ENCODE results near the gene CD24. TPM values are rescaled to one million over a fixed set of nuclear protein-coding genes. Genes with fewer than 3 reads are reported as not detected.
A peak's percentile ranks its signal among the peaks of the same experiment; 100 is the strongest.

The CD24 gene
- total RNA-seq (113 and 115 TPM in 2 replicates), polyA plus RNA-seq (69.9 and 118 TPM in 2 replicates), polyA minus RNA-seq (142 and 148 TPM in 2 replicates)
- total RNA-seq (2013) = 291 TPM

- WGBS (ENCODE audit: insufficient coverage) = under 1% methylated on average over 73 of the region's 73 CpGs
- Histone ChIP-seq H3K4me1 (ENCODE audit: control insufficient read depth in 2 of 2, insufficient read depth in 2 of 2, low read length in 2 of 2) (peaks cover 22 to 23% of the 10 kb centered on the region in 2 donors), H2AFZ (ENCODE audit: insufficient read depth, low read depth, low read length, poor library complexity, severe bottlenecking) (peak within 1 kb of the TSS; percentile 93), H3K36me3 (replicated peaks in 1 of 2; ENCODE audit: control extremely low read depth in 1 of 2, control insufficient read depth in 1 of 2, extremely low read depth in 1 of 2, insufficient read depth in 2 of 2, low read length in 1 of 2) (peaks cover 0 to under 1% of the 10 kb centered on the region in 2 experiments), H3K79me2 (ENCODE audit: control insufficient read depth, insufficient read depth, low read length) (peaks cover 30% of the 10 kb centered on the region), H3K27ac (ENCODE audit: low read length in 2 of 2) (peak within 1 kb of the TSS; percentile 71 to 81), H3K4me2 (replicated peaks; ENCODE audit: low read depth, low read length, poor library complexity, severe bottlenecking) (peak within 1 kb of the TSS; percentile 93), H4K20me1 (ENCODE audit: control insufficient read depth, insufficient read depth, low read length, poor library complexity, severe bottlenecking) (peaks cover 19% of the 10 kb centered on the region), H3K9ac (ENCODE audit: low read length) (peak within 1 kb of the TSS; percentile 92), H3K4me3 (ENCODE audit: control extremely low read depth in 1 of 5, extremely low read depth in 1 of 5, insufficient read depth in 1 of 5, low read depth in 2 of 5, low read length in 4 of 5) (peak within 1 kb of the TSS; percentile 83 to 98 (median 93)), H3K27me3 (replicated peaks in 1 of 4; ENCODE audit: control extremely low read depth in 1 of 4, control insufficient read depth in 3 of 4, insufficient read depth in 4 of 4, low read length in 3 of 4) (no peaks in the 10 kb centered on the region), H3K9me3 (ENCODE audit: control extremely low read depth in 1 of 3, control insufficient read depth in 2 of 3, insufficient read depth in 1 of 3, low read length in 2 of 3) (no peaks in the 10 kb centered on the region)
- ATAC-seq (ENCODE audit: low read depth) = peak; percentile 58
- Mint-ChIP-seq H3K27ac (peak within 1 kb of the TSS; percentile 96), H3K27me3 (no peaks in the 10 kb centered on the region), H3K4me3 (peak within 1 kb of the TSS; percentile 94), H3K9me3 (ENCODE audit: insufficient read depth) (no peaks in the 10 kb centered on the region), H3K4me1 (peaks cover 45% of the 10 kb centered on the region)
- intact Hi-C loops (cut with micrococcal nuclease) = loop anchor here (2.0 kb wide), 1 partner anchor 272 kb away; no protein-coding TSS in a partner anchor
- peak; percentile 88 for DNase-seq
- TF ChIP-seq CTCF (IDR thresholded peaks at IDR 0.05) (no peak), EZH2 (IDR thresholded peaks at IDR 0.05; ENCODE audit: borderline replicate concordance, insufficient read depth, low read depth, low read length, poor library complexity, severe bottlenecking) (no peak)
- ChIA-PET POLR2A (interaction anchor here (0.7 to 1.3 kb wide), 5 partner anchors 27 to 463 kb away, joined by 3 to 6 read pairs (median 5); no protein-coding TSS in a partner anchor), CTCF (interaction anchor here (0.7 to 2.4 kb wide), 6 partner anchors 272 to 408 kb away, joined by 3 to 16 read pairs (median 4); partner anchors contain the start of gene RTN4IP1)
These were observed at the start of gene CD24 for GRCh38 chr6:106974336-106974998. Gene CD24, minus strand, starts transcription at chr6:106974729. Its CDS starts 83 bp downstream, at chr6:106974646.
